GM21528 (cell line): ENCODE results near the gene TMEM179.
"Not testable (repeated sequence)": the region's sequence is repeated elsewhere in the genome, so short reads cannot be mapped to it uniquely, and the experiment has no call there.

Experiments
- ATAC-seq: cut with Tn5 transposase; IDR thresholded peaks from one replicate; pipeline ENCODE4 v1.9.1; 2021; ENCODE audit warnings: mild to moderate bottlenecking, moderate library complexity; ENCODE audit not compliant: unreplicated experiment, low FRiP score

TMEM179 gene

DNA sequence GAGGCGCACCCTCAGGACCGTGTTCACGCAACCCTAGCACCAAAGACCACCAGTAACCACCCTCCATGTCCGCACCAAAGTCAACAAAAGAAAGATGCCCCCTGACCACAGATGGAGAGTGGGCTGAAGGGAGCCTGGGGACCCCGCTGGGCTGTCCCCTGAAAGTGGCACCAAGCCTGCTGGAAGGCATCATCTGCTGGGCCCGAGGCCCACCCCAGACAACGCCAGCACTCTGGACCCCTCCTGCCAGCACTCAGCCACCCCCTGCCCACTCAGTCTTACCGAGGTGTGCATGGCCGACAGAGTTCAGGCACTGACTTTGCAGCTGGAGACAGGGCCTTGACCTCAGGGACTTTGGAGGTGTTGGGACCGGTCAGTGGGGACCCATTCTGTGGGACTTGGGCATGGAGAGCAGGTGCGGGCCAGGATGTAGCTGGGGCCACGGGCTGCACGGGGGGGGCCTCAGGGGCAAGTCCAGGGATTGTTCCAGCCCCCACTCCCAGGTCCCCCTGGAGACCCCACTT lies 34.4 kb upstream of the TMEM179 start:
- no peak for ATAC-seq

DNA sequence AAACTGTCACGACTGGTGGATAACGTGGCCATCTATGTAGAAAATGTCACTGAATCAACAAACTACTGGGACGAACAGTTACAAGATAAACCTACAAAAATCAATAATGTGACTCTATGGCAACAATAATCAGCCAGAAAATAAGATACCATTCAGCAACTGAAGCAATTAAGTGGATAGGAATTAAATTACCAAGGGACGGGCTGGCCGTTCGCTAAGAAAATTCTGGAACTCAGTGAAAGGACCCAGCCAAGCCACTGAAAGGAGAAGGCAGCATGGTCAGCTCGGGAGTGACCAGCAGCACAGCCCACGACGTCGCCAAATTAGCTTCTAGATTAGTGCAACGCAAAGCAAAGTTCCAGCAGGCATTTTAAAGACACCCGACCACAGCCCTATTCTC lies 33.6 kb upstream of the TMEM179 start:
- no peak for ATAC-seq

DNA sequence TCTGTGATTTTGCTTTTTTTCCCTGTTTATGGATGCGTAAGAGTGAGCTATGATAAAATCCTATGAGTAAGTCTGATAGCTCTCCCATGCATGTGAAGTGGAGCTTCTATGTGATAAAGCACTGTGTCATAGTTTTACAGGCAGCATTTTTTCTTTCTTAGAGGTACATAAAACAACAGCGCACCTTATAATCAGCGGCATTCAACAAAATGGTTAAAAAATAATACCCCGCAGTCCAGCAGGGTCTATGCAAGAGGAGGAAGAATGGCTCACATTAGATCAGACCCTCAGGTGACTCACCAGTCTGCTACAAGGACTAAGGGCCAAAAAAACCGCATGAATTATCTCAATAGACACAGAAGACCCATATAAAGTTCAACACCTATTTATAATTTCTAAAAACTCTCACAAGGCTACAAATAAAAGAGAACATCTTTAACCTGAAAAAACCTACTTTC lies 33.0 kb upstream of the TMEM179 start:
- ATAC-seq: no peak

DNA sequence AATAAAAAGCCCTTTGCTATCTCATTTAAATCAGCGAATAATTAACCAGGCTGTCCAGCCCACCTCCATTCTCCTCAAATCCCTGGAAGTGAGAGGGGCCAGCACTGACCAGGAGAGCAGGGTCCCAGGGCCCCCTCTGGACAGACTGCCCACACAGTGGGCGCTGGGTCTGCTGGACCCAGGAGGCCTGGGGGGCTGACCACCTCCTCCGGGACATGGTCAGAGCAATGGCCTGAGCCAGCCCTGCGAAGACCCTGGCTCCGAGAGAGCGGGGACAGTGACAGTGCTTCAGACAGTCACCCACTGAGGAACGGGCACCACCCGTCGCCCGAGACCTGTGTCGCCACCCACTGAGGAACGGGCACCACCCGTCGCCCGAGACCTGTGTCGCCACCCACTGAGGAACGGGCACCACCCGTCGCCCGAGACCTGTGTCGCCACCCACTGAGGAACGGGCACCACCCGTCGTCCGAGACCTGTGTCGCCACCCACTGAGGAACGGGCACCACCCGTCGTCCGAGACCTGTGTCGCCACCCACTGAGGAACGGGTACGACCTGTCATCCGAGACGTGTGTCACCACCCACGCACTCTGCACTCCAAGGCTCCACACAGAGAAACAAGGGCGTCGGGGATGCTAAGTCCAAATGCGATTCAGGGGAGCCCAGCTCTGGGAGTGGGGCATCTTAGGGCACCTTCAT lies 32.4 kb upstream of the TMEM179 start:
- ATAC-seq: not testable (repeated sequence)

DNA sequence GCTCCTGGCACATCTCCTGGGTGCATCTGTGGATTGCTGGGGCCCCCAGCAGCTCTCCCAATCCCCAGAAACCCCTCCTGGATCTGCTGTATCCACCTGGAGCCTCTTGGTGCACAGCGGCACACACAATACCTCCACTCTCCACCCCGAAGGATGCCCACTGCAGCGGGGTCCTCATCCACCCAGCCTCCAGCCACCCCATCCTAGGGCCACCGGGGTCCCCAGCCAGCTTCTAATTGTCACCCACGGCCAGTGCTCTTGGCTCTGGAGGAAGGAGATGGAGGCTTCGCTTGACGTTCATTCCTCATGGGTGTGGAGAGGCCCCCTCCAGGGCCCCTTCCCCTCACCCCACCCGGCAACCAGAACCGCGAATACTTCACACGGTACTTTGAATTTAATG lies 31.6 kb upstream of the TMEM179 start:
- ATAC-seq: no peak

DNA sequence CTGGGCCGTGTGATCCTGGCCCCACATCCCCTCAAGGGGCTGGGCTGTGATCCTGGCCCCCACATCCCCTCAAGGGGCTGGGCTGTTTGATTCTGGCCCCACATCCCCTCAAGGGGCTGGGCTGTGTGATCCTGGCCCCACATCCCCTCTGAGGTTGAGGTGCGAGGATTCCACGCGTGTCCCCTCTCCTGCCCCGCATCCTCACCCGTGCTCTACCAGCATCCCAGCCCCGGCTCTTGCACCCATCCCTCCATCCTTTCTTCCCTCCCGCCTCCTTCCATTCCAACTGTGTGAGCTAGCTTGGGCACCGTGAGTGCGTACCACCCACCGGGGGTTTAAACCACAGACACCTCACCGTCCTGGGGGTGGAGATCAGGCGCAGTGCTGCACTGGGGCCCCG lies 31.1 kb upstream of the TMEM179 start:
- ATAC-seq: no peak

DNA sequence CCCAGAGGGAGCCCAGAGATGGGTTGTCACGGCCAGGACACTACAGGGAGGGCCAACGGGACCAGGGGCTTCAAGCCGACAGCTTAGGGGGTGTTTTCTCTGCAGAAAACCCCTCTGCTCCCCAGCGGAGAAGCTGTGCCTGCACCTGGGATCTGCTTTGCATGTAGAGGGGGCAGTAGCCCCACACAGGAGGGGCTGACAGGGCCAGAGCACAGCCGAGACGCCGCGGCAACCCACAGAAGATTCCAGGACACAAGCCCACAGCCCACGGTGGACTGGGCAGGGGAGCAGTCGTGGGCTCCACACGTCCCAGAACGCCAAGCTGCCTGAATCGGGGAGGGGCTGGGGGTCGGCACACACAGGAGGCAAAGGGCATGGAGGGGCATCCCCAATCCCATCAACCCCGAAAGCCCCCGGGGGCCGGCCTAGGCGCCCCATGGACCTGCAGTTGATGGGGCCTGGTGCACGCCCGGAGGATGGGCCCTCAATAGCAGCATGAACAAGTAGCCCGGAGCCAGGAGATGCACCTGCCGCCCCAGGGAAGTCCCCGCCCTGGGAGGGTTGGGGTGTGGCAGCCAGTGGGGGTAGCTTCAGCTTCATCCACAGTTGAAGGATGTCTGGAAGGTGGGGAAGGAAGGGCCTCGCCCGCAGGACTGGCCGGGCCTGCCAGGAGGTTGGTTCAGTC lies 30.5 kb upstream of the TMEM179 start:
- no peak for ATAC-seq

DNA sequence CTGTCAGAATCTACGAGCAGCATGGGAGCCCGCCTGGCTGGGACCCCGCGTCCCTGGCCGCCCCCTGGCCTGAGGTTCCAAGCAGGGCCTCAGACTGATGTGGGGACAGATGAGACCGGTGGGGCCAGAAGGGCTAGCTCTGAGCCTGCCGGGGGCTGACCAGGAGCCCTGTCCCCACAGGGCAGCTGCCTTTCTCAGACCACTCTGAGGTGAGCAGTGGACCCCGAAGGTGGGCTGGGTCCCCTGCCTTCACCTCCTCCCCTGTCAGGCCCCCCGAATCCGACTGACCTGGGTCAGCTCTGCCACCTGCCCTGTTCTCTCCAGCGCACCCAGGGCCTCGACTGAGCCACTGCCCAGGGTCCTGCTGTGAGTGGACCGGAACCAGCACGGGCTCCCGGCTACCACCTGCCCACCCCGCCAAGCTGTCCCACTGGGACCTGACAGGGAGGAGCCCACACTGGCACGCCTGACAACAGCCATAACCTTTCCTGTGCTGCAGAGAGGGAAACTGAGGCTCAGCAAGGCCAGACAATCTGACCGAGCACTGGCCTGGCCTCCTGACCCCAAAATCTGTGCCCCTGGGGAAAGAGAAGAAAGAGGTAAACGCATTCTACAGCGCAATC lies 29.7 kb upstream of the TMEM179 start:
- no peak for ATAC-seq

DNA sequence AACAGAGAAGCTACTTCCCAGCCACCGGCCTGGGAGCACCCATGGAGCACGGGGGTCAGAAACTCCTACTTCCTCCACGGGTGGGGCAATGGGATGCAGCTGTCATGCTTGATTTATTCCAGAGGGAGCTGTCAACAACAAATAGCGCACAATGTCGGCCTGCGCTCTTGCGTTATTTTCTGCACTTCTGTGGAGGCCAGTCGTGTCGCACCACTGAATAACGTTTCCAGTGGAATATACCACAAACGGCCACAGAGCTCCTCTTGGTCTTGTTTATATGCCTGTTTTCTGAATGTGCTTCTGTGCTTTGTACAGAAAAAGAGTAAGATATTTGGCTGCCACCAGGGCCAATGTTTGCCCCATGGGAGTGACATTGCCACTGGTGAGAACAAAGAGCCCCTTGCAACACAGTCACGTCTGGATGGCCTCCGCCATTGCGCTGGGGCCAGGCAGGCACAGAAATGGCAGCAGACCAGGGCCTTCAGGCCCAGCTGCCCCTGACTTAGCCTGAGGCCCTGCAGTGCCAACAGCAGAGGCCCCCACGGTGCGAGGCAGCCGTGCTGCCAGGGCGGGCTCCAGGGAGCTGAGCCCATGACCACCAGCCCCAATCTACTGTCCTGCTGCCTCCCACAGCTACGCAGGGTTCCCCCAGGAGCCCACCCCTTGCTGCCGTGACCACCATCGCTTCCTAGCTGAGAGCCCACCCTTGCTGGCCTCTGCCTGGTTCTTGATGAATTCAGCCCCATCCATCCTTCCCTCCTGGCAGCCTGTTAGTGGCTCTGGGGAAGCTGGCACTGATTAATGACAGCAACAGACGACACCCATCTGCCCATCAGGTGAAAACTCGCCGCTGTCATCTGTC lies 28.9 kb upstream of the TMEM179 start:
- no peak for ATAC-seq

DNA sequence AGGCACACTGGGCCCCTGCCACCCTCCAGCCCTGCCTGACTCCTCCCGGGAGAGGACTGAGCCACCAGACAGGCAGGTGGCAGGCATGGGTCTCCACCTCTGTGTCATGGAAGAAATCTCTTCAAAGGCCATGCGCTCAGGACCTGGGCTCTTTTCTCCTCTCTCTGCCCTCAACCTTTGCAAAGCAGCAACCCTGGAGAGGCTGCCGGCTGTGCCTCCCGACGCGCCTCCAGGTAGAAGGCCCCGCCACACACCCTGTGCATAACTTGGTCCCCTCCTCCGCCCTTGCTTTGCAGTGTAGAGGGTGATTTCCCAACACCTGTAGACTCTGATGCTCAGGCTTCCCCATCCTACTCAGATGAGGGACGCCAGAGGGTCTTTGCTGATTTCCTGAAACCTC lies 28.2 kb upstream of the TMEM179 start:
- no peak for ATAC-seq

DNA sequence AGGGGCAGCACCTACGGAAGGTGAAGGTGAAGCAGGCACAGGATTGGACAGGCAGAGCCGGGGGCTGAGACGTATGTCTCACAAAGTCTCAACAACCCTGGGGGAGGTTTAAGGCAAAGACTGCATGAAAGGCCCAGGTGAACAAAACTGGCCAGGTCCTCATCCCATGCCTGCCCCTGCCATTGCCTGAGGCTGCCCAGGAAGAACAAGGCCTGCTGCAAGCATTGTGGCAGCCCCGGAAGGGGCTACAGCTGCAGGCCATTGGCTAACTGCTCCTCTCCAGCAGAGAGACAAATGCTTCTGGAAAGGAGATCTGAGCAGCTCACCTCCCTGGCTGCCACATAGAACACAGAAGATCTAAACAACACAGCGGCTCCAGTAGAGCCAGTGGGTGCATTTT lies 20.4 kb upstream of the TMEM179 start:
- no peak for ATAC-seq

DNA sequence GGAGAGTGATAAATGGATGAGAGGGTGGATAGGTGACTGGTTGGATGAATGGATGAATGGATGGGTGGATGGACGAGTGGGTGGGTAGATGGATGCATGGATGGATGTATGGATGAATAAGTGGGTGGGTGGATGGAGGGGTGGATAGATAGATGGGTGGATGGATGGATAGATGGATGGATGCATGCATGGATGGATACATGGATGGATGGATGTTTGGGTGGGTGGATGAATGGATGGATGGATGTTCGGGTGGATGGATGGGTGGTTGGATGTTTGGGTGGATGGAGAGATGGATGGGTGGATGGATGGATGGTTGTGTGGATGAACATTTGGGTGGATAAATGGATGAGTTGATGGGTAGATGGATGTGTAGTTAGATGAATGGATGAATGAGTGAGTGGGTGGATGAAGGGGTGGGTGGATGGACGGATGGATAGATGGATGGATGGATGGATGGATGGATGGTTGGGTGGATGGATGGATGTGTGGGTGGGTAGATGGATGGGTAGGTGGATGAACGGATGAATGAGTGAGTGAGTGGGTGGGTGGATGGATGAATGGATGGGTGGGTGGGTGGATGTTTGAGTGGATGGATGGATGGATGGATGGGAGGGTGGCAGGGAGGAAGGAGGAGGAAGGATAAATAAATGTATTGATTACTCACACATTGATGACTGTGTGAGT lies 9.7 kb upstream of the TMEM179 start:
- ATAC-seq: no peak

DNA sequence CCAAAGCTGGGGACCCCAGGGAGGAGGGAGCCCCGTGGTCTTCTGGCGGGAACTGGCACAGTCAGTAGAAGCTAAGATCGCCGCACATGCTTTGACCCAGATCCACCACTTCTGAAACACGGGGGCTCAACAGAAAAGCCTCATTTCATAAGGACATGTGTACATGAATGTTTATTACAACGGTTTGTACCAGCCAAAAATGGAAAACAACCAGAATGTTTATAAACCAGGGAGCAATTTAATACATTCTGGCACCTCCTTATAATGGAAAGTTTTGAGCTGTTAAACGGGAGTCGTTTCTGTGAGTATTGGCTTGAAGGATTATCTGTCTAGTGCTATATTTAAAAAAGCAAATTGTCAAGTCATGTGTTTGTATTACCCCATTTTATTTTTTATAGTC lies 7.3 kb upstream of the TMEM179 start:
- ATAC-seq: no peak

DNA sequence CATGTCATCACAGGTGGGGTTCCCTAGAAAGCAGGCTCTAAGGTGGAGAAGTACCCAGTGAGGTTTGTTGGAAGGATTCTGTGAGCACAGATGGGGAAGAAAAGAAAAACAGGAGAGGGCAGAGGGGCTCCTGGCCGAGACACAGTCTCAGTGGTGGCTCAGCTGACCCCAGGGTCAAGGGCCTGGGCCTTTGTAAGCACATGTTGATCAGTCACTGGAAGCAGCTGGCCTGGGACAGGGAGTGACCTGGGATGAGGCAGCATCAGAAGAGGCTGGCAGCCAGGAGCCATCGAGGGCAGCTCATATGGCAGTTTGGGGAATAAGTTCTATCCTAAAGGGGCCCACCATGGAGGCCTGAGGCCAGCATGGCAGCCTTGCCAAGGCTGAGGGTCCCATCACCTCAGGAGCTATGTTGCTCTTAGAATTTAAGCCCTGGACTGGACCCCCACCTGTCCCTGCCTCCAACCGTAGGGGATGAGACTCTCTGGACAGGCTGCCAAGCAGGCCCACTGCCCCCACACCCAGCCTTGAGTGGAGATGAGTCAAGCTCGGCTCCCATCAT lies 6.3 kb upstream of the TMEM179 start:
- ATAC-seq: no peak

DNA sequence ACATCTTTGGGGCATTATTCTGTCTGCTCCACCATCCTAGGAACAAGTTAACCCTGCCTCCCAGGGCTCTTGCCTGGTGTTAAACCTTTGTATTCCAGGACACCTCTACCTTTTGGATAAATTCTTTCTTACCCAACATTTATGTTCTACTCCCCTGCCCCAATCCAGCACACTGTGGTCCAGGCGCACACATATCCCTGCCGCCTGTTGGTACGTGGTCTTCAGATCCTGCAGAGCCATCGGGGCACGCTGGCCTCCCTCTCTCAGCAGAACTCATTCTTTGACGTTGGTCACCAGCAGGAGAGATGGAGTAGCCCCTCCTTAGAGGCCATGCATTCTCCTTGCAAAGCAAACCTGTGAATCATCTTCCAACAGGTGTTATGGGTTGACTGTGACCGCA lies 5.1 kb upstream of the TMEM179 start:
- no peak for ATAC-seq

DNA sequence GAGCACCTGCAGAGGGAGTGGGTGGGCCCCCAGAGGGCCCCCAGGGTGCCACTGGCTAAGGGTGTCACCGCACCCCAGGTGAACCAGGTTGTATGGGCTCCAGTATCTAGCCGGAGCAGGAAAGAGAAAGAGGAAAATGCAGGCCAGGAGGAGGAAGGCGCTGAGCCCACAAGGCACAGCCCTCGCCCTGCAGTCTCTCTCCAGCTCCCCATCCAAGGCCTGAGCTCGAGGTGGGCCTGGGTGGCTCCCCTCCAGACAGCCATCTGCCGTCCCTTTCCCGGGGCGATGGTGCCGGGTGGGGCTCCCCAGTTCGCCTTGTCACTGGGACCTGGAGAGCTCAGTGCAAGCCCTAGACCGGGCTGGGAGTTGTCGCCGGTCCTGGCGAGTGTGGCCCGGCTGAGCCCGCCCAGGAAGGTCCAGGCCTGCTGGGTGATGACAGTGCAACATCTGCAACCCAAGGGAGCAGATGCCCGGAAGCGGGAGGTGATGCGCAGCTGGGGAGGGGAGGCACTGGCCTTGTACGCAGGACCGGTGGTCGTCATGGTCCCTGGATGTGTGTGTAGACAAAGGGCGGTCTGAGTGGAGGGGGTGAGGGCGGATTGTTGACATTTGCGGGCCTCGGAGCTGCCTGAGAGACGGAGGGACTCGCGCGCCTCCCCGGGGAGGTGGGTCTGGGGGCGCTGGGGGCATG lies 716 bp downstream of the TMEM179 start:
- ATAC-seq: no peak

DNA sequence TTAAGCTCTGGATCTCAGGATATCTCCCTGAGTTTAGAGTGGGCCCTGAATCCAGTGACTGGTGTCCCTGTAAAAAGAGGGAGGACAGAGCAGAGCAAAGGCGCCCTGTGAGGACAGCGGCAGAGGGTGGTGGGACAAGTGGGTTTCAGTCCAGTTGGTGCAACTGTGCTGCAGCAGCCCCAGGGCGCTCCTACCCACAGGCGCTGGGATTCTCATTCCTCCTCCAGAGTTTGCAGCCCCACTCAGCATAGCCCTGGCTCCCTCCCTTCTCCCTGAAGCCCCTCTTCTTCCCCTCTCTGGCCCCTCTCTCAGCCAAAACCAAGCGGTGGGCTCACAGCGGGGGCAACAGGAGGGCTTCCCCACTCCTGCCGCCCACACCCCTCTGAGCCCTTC lies 1.6 kb downstream of the TMEM179 start:
- no peak for ATAC-seq

DNA sequence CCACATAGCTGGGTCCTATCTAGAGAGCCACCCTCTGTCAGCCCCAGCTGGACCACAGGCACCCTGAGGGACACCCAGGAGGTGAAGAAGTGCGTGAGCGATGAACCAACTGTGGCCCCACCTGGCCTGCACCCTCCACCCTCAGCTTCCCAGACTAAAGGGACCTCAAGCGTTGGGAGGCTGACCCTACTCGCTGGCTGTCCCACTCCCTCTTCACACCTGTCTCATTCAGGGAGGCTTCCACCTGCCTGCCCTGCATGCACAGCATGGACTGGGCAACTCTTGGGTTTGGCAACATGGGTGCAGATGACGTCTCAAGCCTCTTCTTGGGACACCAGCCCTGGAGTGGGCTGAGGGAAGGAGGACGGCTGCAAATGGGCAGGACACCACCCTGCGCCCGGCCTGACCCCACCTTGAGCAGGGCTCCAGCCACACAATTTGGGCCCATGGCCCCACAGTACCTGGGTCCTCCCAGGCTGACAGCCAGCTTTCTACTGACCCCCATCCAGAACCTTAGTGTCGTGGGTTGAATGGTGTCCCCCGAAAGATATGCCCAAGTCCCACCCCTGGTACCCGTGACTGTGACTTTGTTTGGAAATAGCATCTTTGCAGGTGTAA lies 2.1 kb downstream of the TMEM179 start:
- ATAC-seq: no peak

DNA sequence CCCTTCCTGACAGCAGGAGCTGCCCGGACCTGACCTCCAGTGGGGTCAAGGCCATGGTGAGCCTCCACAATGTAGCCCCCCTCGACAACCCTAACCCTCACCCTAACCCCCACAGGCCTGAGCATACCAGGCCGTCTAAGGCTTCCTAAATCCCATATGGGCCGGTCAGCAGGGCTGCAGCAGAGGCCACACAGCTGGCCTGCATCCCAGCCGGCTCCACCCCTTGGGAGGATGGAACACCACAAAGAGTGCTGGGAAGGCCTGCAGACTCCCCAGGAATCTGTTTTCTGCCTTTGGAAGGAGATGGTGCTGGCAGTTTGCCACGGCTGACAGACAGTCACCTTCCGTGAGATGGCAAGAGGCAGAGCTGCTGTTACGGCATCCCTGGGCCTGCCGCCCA lies 2.8 kb downstream of the TMEM179 start:
- ATAC-seq: no peak
